Kidney epithelial cell (primary cell): ENCODE data around the gene C16orf96. TPM values are rescaled to one million over a fixed set of nuclear protein-coding genes. Genes with fewer than 3 reads are reported as not detected.

Experiments used
- DNase-seq: peaks from one replicate; pipeline ENCODE4 v3.0.0-alpha.2; 2010; ENCODE audit warnings: low read depth
- H3K27me3 ChIP-seq: 2 replicates; pipeline ENCODE4 v1.6.0; 2011; ENCODE audit warnings: low read length; ENCODE audit not compliant: control insufficient read depth, insufficient read depth
- H3K36me3 ChIP-seq: 2 replicates; pipeline ENCODE4 v1.5.1; 2011; ENCODE audit warnings: low read length; ENCODE audit not compliant: control insufficient read depth, insufficient read depth
- H3K4me3 ChIP-seq: 2 replicates; pipeline ENCODE4 v1.5.1; 2011; ENCODE audit warnings: low read depth, mild to moderate bottlenecking, control low read depth, low read length
- total RNA-seq: library from RNA; depleted of rRNA; stranded (reverse); fragments of >200 nt; gene quantifications from 2 replicates; pipeline ENCODE4 v1.2.3, GENCODE V29; 2015
- TF ChIP-seq, protein P1 (sequence below): IDR thresholded peaks from 2 replicates; pipeline ENCODE4 v1.5.1; 2011; ENCODE audit warnings: mild to moderate bottlenecking, moderate library complexity, low read length, control low read depth, inconsistent platforms; ENCODE audit not compliant: insufficient read depth, poor library complexity, severe bottlenecking

The C16orf96 gene
- total RNA-seq, 1 donor from 2014 or later, result not detected

DNA sequence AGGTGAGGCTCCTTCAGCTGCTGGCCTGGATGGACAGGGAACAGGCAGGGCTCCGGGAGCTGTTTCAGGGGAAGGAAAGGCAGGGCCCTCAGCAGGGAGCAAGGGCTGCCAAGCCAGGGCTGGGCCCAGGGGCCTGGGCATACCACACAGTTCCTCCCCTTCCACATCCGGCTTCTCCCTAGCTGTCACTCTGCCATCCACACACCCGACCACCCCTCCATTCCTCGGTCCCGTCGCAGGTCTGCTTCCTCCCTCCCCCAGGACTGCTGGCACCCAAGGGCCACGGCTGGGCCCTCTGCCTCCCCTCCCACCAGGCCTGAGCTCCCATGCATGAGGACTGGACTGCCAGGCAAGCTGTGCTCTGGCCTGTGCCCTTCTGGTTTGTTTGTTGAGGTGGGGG lies 41.5 kb upstream of the C16orf96 start:
- no peak overlapping the region for H3K4me3 ChIP-seq
- DNase-seq, result no peak
- no peaks in the 10 kb centered on the region for H3K27me3 ChIP-seq
- TF ChIP-seq, protein P1, sequence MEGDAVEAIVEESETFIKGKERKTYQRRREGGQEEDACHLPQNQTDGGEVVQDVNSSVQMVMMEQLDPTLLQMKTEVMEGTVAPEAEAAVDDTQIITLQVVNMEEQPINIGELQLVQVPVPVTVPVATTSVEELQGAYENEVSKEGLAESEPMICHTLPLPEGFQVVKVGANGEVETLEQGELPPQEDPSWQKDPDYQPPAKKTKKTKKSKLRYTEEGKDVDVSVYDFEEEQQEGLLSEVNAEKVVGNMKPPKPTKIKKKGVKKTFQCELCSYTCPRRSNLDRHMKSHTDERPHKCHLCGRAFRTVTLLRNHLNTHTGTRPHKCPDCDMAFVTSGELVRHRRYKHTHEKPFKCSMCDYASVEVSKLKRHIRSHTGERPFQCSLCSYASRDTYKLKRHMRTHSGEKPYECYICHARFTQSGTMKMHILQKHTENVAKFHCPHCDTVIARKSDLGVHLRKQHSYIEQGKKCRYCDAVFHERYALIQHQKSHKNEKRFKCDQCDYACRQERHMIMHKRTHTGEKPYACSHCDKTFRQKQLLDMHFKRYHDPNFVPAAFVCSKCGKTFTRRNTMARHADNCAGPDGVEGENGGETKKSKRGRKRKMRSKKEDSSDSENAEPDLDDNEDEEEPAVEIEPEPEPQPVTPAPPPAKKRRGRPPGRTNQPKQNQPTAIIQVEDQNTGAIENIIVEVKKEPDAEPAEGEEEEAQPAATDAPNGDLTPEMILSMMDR, result no peak
- no peaks in the 10 kb centered on the region for H3K36me3 ChIP-seq

DNA sequence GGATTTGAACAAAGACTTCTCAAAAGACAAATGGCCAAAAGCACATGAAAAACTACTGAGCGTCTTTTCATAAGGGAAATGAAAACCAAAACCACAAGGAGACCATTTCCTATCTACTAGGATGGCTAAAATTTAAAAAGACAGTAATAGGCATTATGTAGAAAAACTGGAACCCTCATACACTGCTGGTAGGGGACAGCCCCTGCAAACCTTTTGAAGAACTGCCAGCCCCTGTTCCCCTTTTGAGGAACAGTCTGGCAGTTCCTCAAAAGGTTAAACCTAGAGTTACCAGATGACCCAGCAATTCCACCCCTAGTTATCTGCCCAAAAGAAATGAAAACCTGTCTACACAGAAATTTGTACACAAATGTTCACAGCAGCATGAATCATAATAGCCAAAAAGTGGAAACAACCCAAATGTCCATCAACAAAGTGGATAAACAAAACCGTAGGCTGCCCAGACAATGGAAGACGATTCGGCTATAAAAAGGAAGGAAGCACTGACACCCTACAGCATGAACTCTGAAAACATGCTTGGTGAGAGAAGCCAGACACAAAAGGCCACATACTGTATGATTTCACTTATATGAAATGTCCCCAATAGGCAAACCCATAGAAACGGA lies 40.4 kb upstream of the C16orf96 start:
- TF ChIP-seq, protein P1, result no peak
- H3K4me3 ChIP-seq, result no peak overlapping the region
- H3K27me3 ChIP-seq, result no peaks in the 10 kb centered on the region
- DNase-seq, result no peak
- H3K36me3 ChIP-seq, result no peaks in the 10 kb centered on the region

DNA sequence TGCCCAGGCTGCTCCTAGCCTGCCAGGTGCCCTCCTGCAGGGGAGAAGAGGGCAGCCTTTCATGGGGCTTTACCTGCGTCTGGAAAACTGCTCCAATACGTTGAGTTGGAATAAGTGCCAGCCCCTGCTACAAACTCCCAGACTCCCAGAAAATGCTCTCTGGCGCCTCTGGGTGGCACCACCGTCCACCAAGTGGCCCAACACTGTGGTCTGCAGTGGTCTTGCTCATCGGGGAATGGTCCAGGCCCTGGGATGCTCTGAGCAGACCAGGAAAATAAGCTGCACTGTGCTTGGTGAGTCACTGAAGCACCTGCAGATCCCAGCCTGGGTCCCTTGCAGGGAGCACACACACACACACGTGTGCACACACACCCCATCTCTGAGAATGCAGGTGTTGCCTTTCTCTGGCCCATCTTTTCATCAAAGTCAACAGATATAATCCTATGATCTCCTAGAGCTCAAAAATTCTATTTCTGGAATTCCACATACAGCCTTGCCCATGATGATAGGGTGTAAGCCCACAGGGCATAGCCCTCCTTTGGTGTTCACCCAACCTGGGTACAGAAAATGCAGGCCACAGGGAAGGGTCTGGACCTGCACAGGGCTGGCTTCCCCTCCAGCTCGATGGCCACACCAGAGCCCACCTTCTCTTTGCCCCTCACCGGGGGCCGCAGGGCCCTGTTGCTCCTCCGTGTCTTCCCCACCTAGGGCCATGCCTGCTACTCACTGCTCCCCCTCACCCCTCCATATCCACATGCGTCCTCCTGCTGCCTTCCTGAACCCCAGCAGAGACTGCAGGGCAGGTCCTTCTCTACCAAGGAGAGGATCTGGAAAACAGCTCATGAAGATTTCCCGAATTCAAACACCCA lies 38.1 kb upstream of the C16orf96 start:
- Histone ChIP-seq H3K4me3 (no peak overlapping the region), H3K36me3 (no peaks in the 10 kb centered on the region), H3K27me3 (no peaks in the 10 kb centered on the region)
- DNase-seq, result no peak
- TF ChIP-seq, protein P1, result peak; percentile 76

DNA sequence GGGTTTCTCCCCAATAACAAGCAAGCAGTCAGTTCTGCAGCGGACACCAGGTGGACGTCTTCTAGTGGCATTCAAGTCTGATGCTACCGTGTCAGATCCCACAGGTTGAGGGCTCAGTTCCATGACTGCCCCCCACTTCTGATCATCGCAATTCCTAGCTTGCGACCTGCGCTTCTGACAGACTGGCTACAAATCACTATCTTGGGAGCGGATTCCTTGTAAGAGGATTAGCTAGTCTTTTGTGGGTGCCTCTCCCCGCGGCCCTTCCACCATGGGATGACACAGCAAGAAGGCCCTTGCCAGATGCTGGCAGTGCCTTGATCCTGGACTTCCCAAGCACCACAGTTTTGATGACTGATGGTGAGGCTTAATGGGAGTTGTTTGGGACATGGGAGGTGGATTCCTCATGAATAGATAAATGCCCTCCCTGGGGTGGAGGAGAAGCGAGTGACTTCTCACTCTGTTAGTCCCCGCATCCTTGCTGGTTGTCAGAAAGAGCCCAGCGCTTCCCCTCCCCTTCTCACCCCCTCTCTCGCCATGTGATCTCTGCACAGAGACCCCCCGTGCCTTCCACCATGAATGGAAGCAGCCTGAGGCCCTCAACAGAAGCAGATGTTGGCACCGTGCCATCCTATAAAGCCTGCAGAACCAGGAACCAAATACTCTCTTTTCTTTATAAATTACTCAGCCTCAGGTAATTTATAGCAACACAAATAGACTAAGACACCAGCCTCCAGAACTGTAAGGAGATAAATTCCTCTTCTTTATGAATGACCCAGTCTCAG lies 36.7 kb upstream of the C16orf96 start:
- TF ChIP-seq, protein P1, result no peak
- DNase-seq, result no peak
- Histone ChIP-seq H3K36me3 (no peaks in the 10 kb centered on the region), H3K27me3 (no peaks in the 10 kb centered on the region), H3K4me3 (no peak overlapping the region)

DNA sequence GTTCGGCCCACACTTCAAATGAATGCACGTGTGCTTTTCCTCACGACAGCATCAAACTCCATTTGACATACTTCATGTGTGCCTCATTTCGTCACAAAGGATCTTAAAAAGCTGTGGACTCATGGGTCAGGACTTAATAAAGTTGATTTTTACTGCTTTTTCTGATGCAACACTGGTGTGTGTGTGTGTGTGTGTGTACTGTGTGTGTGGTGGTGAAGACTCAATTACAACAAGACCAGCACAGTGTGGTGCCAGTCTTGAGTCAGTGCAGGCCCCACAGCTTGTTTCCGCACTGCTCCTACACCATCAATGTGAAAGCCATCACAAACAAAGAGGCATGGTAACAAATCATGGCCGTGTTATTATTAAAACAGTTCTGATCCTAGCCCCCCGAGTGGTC lies 35.2 kb upstream of the C16orf96 start:
- Histone ChIP-seq H3K4me3 (no peak overlapping the region), H3K36me3 (no peaks in the 10 kb centered on the region), H3K27me3 (no peaks in the 10 kb centered on the region)
- TF ChIP-seq, protein P1, result no peak
- DNase-seq, result no peak
